ENCODE data around the gene ZP4. TPM values are rescaled to one million over a fixed set of nuclear protein-coding genes. Genes with fewer than 3 reads are reported as not detected.

Gene ZP4
- total and polyA plus RNA-seq, 10 donors: not detected

DNA sequence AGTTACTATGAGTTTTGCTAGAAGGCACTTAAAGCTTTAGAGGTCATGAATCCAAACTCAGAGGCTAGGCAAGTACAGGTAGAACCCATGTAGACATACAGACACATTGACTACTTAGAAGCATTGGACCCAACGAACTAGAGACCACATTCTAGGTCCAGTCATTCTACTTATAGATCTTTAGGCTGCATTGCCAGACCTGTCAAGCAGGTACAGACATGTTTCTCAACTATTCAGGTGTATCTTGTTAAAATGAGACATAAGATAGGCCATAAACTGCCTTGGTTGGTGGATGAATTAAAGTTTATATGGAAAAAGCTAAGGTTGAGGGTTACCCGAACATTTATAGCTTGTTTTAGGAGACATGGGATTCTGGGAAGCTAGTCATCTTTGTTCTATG, 6.5 kb downstream of the ZP4 start:
- Histone ChIP-seq H3K27ac (no peak overlapping the region), H3K9me3 (no peaks in the 10 kb centered on the region), H3K4me1 (no peaks in the 10 kb centered on the region), H3K4me3 (no peak overlapping the region), H3K27me3 (replicated peaks in 1 of 7) (no peaks in the 10 kb centered on the region), H3K36me3 (no peaks in the 10 kb centered on the region)
- DNase-seq: no peak
- 65 to 81% (median 75%) methylated on average over 2 of the region's 2 CpGs for WGBS, 5 donors
- TF ChIP-seq POLR2AphosphoS5 (IDR thresholded peaks at IDR 0.05): no peak
- TF ChIP-seq POLR2A (IDR thresholded peaks at IDR 0.05): no peak
- TF ChIP-seq, protein P1, sequence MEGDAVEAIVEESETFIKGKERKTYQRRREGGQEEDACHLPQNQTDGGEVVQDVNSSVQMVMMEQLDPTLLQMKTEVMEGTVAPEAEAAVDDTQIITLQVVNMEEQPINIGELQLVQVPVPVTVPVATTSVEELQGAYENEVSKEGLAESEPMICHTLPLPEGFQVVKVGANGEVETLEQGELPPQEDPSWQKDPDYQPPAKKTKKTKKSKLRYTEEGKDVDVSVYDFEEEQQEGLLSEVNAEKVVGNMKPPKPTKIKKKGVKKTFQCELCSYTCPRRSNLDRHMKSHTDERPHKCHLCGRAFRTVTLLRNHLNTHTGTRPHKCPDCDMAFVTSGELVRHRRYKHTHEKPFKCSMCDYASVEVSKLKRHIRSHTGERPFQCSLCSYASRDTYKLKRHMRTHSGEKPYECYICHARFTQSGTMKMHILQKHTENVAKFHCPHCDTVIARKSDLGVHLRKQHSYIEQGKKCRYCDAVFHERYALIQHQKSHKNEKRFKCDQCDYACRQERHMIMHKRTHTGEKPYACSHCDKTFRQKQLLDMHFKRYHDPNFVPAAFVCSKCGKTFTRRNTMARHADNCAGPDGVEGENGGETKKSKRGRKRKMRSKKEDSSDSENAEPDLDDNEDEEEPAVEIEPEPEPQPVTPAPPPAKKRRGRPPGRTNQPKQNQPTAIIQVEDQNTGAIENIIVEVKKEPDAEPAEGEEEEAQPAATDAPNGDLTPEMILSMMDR (IDR thresholded peaks at IDR 0.05 in 8 of 11, conservative IDR thresholded peaks at IDR 0.05 in 3 of 11): no peak
- intact Hi-C loops (cut with DNase I; ENCODE audit: low total_unique reads): no loop called here

DNA sequence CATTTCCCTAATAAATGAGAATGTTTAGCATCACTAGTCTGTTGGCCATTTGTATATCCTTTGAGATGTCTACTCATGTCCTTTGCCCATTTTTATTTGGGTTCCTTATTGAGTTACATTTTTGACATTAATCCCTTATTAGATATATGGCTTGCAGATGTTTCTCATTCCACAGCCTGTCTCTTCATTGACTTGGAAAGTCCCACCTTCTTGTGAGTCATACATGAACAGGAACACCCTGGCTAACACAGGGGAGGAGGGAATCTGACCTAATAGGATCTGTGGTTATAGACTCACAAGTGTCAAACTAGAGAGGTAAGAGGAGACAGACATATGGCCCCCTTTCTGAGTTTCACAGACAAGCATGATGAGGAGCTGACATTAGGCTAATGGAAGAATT, 11.5 kb downstream of the ZP4 start:
- Histone ChIP-seq H3K36me3 (no peaks in the 10 kb centered on the region), H3K4me3 (no peak overlapping the region), H3K4me1 (no peaks in the 10 kb centered on the region), H3K27me3 (replicated peaks in 1 of 7) (no peaks in the 10 kb centered on the region), H3K9me3 (no peaks in the 10 kb centered on the region), H3K27ac (no peak overlapping the region)
- DNase-seq: no peak
- TF ChIP-seq POLR2A (IDR thresholded peaks at IDR 0.05) (no peak), POLR2AphosphoS5 (IDR thresholded peaks at IDR 0.05) (no peak)
- TF ChIP-seq, protein P1 (IDR thresholded peaks at IDR 0.05 in 8 of 11, conservative IDR thresholded peaks at IDR 0.05 in 3 of 11): no peak
- intact Hi-C loops (cut with DNase I; ENCODE audit: low total_unique reads): no loop called here

DNA sequence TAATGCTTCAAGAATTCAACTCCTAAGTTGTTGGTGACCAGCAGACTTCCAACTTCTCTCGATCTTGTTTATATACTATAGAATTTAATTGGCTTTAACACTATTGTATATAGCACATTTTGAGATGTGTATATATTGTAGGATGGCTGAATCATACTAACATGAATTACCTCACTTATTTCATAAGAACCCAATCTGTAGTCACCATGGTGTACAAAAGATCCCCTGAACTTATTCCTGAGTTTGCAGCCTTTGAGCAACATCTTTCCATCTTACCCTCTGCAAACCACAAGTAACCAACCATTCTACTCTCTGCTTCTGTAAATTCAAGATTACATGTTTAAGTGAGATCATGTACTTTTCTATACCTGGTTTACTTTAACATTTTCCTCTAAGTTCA, 12.3 kb downstream of the ZP4 start:
- H3K9me3 ChIP-seq: no peaks in the 10 kb centered on the region
- intact Hi-C loops (cut with DNase I; ENCODE audit: low total_unique reads): no loop called here
- no peak overlapping the region for H3K27ac ChIP-seq
- no peak overlapping the region for H3K4me3 ChIP-seq
- no peaks in the 10 kb centered on the region for H3K36me3 ChIP-seq
- no peaks in the 10 kb centered on the region for H3K4me1 ChIP-seq
- H3K27me3 ChIP-seq (replicated peaks in 1 of 7): no peaks in the 10 kb centered on the region
- 46 to 91% (median 81%) methylated on average over 1 of the region's 1 CpG for WGBS, 5 donors
- DNase-seq: no peak
- TF ChIP-seq POLR2A (IDR thresholded peaks at IDR 0.05) (no peak), POLR2AphosphoS5 (IDR thresholded peaks at IDR 0.05) (no peak)
- TF ChIP-seq, protein P1 (IDR thresholded peaks at IDR 0.05 in 8 of 11, conservative IDR thresholded peaks at IDR 0.05 in 3 of 11): no peak

DNA sequence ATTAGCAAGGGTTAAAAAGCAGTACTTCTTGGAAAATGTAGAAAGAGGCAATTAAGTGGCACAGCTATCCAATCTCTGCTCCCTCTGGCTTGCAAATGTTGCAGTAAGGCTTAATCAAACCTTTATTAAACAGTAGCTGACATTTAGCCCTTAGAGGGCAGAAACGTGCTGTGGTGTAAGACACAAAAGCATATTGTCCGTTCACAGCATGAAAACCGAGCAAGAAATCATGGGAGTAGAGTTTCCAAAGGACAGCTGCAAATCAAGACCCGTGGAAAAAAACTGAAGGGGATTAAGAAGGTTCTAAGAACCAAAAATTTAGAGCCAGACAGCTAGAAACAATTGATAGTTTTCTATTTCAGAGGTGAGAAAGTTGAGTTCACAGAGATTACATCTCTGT, 13.1 kb downstream of the ZP4 start:
- Histone ChIP-seq H3K36me3 (no peaks in the 10 kb centered on the region), H3K4me1 (no peaks in the 10 kb centered on the region), H3K27me3 (replicated peaks in 1 of 7) (no peaks in the 10 kb centered on the region), H3K9me3 (no peaks in the 10 kb centered on the region), H3K4me3 (no peak overlapping the region), H3K27ac (no peak overlapping the region)
- WGBS, 5 donors: 57 to 81% (median 67%) methylated on average over 4 of the region's 4 CpGs
- intact Hi-C loops (cut with DNase I; ENCODE audit: low total_unique reads): no loop called here
- no peak for DNase-seq
- TF ChIP-seq POLR2A (IDR thresholded peaks at IDR 0.05) (no peak), POLR2AphosphoS5 (IDR thresholded peaks at IDR 0.05) (no peak)
- TF ChIP-seq, protein P1 (IDR thresholded peaks at IDR 0.05 in 8 of 11, conservative IDR thresholded peaks at IDR 0.05 in 3 of 11): no peak
